C4-2B (cell line): ENCODE results near the gene PCDH17.

Experiments
- CTCF ChIP-seq: fragments of 450-650 bp; conservative IDR thresholded peaks from 2 replicates; pipeline ENCODE4 v1.5.1; 2017; ENCODE audit warnings: mild to moderate bottlenecking
- ZFX ChIP-seq: fragments of 450-650 bp; IDR thresholded peaks from 2 replicates; pipeline ENCODE4 v1.6.1; 2017

- TF ChIP-seq CTCF (no peak), ZFX (no peak)
Observed at GRCh38 chr13:57725480-57725879, 93.9 kb downstream of the PCDH17 start.
